UCSD-AML1 (cell line): ENCODE measurements around the gene DOCK11.

ENCODE experiments used
- DNase-seq: peaks from one replicate; lab custom pipeline; 2025; ENCODE audit not compliant: unreplicated experiment; lab: John Stamatoyannopoulos, UW

DOCK11 gene

DNA sequence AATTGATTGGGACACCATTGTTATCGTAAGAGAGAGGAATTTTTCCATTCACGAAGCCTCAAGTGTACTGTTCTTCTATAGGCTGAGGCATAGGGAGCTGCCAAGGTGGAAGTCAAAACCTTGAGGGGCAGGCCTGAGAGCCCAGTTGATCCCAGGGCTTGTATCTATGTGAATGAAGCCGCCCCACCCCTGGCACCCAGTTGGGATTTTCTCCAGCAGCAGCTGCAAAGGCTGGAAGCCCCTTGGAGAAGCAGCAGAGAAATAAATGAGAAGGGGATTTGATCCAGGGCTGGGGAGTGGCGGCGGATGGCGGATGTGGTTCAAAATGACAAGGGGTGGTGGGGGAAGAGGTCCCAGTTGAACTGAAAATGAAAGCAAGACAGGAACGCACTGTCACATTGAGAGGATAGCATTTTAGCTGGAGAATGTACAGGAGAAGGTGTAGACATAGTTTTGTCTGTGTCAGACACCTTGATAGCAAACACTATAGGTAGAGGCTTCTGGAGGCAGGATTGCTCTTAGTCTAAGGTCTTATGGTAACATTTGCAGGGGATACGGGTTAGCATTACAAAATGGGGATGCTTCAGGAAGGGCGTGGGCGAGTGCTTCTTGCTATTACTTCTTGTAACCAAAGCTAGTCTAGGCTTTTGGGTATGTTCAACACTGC is 32.6 kb downstream of the DOCK11 start:
- peak; percentile 43 for DNase-seq

DNA sequence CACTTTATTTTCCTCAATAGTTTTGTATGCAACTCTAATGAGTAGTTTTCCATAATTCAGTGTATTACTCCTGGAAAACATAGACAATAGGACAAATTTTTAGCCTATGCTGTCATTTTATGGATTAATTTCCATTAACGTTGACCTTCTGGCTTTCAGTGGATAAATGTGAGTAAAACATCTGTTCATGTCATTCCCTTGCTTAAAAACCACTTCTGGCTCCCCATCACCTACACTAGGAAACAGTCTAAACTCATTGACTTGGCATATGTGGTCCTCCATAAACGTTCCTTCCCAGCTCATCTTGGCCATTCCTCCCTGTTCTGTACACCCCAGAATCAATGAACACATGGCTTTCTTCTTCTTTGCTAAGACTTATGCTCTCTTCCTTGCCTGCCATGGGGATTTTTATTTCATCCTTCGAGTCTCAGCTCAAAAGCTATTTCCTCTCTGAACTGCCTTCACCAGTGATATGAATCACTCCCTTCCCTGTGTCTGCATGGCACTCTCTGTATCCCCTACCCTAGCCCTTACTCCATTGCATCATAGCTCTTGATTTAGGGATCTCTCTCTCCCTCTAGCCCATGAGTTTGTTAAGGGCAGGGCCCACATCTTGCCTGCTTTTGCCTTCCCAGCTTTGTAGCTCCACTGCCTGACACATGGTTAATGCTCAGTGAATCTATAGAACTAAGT is 34.8 kb downstream of the DOCK11 start:
- DNase-seq, result no peak

DNA sequence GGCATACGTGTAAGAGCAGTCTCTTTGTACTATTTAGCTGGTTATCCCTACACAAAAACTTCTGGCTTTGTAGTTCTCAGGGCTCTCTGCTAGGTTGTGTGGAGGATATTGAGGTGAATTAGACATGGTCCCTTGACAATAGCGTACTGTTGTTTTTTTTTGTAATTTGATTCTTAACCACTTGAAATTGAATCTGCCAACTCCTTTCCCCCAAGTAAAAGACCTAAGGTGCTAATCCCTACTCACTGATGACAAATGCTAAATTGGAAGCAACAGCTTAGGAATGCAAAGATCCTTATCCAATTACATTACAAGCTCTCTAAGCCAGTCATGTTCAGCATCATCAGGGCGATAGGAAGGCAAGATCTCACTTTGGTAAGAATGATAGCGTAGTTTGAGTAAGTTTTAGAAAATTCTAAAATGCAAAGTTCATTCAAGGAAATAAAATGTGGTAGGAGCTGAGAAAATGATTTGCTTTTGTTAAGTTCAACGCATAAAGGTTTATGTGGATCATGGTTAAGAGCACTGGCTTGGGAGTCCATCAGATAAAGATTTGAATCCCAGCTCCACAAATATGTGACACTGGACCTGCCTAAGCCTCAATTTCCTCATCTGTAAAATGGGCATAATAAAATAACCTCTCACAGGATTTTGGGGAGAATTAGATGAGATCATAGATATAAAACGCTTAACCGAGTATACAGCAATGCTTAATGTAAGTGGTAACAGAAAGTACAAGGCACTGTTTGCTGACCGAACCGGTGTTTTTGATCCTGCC is 39.3 kb downstream of the DOCK11 start:
- DNase-seq, result no peak

DNA sequence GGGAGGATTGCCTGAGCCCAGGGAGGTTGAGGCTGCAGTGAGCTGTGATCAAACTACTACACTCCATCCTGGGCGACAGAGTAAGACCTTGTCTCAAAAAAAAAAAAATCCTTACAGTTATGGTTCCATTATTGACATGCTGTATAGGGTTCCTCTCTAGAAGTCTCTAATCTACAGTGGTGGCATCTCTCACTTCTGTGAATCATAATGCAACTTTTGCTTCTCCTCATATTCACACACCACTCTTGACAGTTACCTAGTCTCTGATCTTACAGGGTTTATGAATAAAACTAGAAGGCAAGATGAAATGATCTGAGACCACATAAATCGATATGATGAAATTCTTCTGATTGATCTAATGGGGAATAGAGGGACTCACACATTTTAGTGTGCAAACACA is 40.6 kb downstream of the DOCK11 start:
- no peak for DNase-seq

DNA sequence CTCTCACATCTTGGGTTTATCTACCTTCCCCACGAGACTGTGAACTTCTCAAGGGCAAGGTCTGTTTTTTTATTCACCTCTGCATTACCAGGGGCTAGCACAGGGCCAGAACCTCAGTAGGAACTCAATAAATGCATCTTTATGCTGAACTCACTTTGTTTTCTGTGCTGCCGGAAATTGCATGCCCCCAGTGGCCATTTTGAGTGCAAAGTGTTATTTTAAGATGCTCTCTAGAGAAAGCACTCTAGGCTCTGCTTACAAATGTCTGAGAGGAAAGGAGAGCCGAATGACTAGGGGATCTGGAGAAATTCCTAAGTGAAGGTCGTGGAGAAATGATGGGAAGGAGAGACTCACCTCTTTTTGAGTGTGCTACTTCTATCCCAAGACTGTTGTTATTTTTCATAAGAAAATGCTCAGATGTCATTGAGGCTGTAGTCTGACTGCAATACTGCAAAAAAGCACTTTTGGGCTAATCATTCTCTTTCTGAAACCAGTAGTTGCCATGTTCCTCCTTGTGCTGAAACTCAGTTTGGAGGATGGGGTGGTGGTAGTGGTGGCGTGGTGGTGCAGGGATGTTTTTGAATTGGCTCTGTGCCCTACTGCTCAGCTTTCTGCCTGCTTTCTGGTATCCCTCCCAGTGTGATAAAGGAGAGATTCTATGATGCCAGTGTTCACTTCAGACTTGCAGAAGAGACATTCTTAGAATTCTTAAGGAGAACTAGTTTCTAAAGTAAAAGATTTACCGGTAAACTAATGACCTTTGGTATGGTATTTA is 41.3 kb downstream of the DOCK11 start:
- peak; percentile 27 for DNase-seq

GRCh38 chrX:118538386-118538785 is 42.8 kb downstream of the DOCK11 start:
- no peak for DNase-seq

GRCh38 chrX:118540342-118540741 is 44.7 kb downstream of the DOCK11 start:
- DNase-seq, result no peak

- no peak for DNase-seq
These were observed 45.9 kb downstream of the DOCK11 start for GRCh38 chrX:118541482-118541881.

GRCh38 chrX:118545510-118545909 is 49.9 kb downstream of the DOCK11 start:
- no peak for DNase-seq

GRCh38 chrX:118548841-118549240 is 53.2 kb downstream of the DOCK11 start:
- no peak for DNase-seq

DNA sequence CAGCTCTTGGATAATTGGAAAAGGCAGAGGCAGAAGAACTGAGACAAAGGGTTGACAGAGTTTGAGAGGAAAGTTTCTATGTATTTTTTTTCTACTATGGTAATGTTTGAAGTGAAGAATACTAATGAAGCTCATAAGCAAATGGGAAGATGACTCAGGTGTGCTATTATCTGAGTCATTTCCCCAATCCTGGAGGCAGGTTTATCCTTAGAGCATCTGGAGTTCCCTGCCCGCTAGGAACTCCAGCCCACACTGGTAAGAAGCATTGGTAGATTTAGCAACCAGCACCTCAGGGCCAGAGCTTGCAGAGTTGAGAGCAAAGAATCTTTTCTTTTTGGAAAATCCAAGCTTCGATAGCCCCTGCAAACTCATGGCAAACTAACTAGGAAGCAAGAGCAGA is 55.2 kb downstream of the DOCK11 start:
- DNase-seq, result no peak

DNA sequence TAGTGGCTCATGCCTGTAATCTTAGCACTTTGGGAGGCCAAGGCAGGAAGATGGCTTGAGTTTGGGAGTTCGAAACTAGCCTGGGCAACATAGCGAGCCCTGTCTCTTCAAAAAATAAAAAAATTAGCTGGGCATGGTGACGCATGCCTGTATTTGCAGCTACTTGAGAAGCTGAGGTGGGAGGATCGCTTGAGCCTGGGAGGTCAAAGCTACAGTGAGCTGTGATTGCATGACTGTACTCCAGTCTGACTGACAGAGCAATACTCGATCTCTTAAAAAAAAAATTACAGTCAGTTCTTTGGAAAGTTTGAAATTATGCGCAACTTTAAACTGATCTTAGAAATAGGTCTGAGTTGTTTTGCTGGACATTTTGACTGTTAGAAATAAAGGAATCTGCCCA is 55.8 kb downstream of the DOCK11 start:
- DNase-seq, result no peak

GRCh38 chrX:118552121-118552900 is 56.7 kb downstream of the DOCK11 start:
- peak; percentile 12 for DNase-seq

GRCh38 chrX:118553042-118553710 is 57.6 kb downstream of the DOCK11 start:
- no peak for DNase-seq

DNA sequence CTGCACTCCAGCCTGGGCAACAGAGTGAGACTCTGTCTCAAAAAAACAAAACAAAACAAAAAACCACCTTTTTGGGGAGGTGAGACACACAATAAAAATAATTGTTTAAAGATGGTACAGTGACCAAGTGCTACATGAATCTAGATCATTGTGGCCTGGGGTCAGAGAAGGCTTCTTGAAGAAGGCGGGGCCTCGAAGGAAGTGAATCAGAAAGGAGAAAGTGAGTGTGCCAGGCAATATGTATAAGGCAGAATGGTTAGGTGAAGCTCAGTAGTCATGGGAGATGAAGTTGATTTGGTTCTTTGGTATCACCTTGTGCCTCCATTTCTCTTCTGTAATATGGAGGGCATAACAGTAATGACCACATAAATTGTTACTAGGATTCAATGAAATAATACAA is 58.9 kb downstream of the DOCK11 start:
- DNase-seq, result no peak

DNA sequence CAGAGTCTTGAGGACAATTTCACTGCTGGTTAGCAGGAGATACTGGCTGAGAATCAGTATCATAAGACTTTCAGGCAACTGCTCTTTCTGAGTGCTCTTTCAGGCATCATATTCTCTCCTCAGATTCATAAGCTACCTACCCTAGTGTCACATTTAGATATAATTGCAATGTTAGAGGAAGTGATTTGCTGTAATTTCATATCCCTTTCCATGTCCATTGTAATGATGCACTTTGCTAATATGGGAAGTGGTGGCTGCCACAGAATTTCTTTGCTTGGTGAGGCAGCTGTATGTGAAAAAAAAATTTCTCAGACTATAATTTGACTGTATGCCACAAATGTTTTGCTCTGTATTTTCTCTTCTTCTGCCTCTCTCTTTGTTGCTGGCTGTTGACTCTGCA is 63.3 kb downstream of the DOCK11 start:
- no peak for DNase-seq

DNA sequence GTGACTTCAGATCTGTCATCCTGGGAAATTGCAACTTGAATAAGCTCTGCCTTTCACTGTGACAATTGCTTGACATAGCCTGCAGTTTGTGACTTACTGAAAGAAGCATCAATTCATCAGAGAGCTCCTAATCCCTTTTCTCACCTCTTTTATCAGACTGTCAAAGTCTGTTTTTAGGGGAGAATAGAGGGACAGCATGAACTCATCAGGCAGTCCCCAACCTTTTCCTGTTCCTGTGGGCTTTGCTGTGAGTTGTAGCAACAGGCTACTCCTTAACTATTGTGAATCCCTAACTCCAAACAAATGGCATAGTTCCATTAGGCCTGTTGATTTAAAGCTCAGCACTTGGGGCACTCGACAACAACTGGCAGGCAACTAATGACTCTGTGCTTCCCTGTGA is 64.9 kb downstream of the DOCK11 start:
- no peak for DNase-seq

DNA sequence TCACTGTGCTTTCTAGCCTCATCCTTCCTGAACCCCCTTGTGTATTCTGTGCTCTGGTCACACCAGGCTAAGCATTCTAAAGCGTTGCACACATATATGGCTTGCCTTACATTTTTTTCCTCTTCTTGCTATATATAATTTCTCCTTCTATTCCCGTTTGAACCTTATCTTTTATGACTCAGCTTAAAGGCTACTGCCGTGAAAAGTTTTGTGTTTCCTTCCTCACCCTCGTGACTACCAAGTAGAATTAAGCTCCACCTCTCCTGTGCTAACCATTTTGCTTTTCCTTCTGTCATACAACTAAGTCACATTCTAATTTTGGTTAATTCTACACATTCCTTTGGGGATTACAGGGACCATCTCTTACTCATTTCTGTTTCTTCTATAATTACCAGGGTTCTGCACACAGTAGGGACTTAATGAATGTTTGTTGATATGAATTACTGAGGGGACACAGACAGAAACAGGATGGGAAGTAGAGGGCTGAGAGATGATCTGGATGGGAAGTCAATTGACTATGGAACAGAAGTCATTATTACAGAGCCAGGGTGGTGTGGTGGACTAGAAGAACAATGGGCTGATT is 67.1 kb downstream of the DOCK11 start:
- no peak for DNase-seq

GRCh38 chrX:118564498-118564897 is 68.9 kb downstream of the DOCK11 start:
- no peak for DNase-seq

GRCh38 chrX:118565853-118566252 is 70.2 kb downstream of the DOCK11 start:
- DNase-seq, result no peak
